GM10248 (cell line): ENCODE results near the gene S100A1.
"Not testable (repeated sequence)": the region's sequence is repeated elsewhere in the genome, so short reads cannot be mapped to it uniquely, and the experiment has no call there.

ENCODE experiments used
- CTCF ChIA-PET: fragments of 300-600 bp; sonication (Branson Sonifier 250); formaldehyde crosslinking; extraction: SDS; loops from one replicate; lab custom pipeline; 2021; ENCODE audit warnings: antibody characterized with exemption; lab: Yijun Ruan, JAX
- POLR2A ChIA-PET: fragments of 350-650 bp; sonication (Branson Sonifier 250); formaldehyde crosslinking; extraction: SDS; loops from one replicate; lab custom pipeline; 2020; ENCODE audit warnings: antibody characterized with exemption; lab: Yijun Ruan, JAX
- DNase-seq: peaks from one replicate; pipeline ENCODE4 v3.0.0; 2012; ENCODE audit errors: extremely low spot score
- TF ChIP-seq, protein P1 (sequence below): IDR thresholded peaks from 2 replicates; pipeline ENCODE4 v1.5.1; 2012; ENCODE audit warnings: mild to moderate bottlenecking, low read depth; ENCODE audit errors: extremely low read depth, missing control alignments, control extremely low read depth

The S100A1 gene

GRCh38 chr1:153638261-153638660 is 10.0 kb downstream of the S100A1 start:
- ChIA-PET POLR2A (interaction anchor here (0.7 to 1.5 kb wide), 3 partner anchors 10 to 338 kb away, joined by 3 to 6 read pairs (median 4); partner anchors contain the start of genes S100A1 and S100A13), CTCF (interaction anchor here (0.8 to 1.7 kb wide), 6 partner anchors 9 to 27 kb away, joined by 3 to 5 read pairs (median 4); no protein-coding TSS in a partner anchor)
- TF ChIP-seq, protein P1, sequence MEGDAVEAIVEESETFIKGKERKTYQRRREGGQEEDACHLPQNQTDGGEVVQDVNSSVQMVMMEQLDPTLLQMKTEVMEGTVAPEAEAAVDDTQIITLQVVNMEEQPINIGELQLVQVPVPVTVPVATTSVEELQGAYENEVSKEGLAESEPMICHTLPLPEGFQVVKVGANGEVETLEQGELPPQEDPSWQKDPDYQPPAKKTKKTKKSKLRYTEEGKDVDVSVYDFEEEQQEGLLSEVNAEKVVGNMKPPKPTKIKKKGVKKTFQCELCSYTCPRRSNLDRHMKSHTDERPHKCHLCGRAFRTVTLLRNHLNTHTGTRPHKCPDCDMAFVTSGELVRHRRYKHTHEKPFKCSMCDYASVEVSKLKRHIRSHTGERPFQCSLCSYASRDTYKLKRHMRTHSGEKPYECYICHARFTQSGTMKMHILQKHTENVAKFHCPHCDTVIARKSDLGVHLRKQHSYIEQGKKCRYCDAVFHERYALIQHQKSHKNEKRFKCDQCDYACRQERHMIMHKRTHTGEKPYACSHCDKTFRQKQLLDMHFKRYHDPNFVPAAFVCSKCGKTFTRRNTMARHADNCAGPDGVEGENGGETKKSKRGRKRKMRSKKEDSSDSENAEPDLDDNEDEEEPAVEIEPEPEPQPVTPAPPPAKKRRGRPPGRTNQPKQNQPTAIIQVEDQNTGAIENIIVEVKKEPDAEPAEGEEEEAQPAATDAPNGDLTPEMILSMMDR: no peak
- DNase-seq: no peak

- TF ChIP-seq, protein P1: no peak
- ChIA-PET POLR2A (interaction anchor here (0.5 to 1.5 kb wide), 3 partner anchors 12 to 254 kb away, joined by 4 to 6 read pairs (median 4); partner anchors contain the start of genes S100A1 and S100A13), CTCF (interaction anchor here (1.2 kb wide), 1 partner anchor 12 kb away, joined by 6 read pairs; the partner anchor contains the start of gene S100A13)
- no peak for DNase-seq
Measured at GRCh38 chr1:153639280-153639679, 11.0 kb downstream of the S100A1 start.

- POLR2A ChIA-PET: interaction anchor here (0.7 kb wide), 1 partner anchor 1220 kb away, joined by 3 read pairs; no protein-coding TSS in a partner anchor
- CTCF ChIA-PET: interaction anchor here (0.6 to 1.2 kb wide), 3 partner anchors 13 to 78 kb away, joined by 3 to 6 read pairs (median 3); partner anchors contain the start of gene S100A13
- DNase-seq: not testable (repeated sequence)
Measured at GRCh38 chr1:153640213-153640612, 12.0 kb downstream of the S100A1 start.

- ChIA-PET CTCF (no interaction called here), POLR2A (no interaction called here)
- TF ChIP-seq, protein P1: no peak
Measured at GRCh38 chr1:153640861-153641260, 12.6 kb downstream of the S100A1 start.

DNA sequence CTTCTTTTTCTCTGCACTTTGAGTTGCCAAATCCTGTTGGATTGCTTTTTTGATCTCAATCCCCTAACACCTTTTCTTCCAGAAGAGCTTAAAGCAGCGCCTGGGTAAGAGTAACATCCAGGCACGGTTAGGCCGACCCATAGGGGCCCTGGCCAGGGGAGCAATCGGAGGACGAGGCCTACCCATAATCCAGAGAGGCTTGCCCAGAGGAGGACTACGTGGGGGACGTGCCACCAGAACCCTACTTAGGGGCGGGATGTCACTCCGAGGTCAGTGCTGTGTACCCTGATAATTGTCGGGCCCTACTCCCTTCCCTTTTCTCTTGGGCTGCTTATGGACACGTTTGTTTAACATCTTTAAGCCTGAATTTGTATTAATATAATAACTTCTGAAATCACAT is 13.9 kb downstream of the S100A1 start:
- CTCF ChIA-PET: interaction anchor here (1.2 to 2.9 kb wide), 2 partner anchors 14 to 70 kb away, joined by 3 to 7 read pairs; partner anchors contain the start of genes S100A1 and S100A13
- POLR2A ChIA-PET: no interaction called here
- no peak for DNase-seq
- TF ChIP-seq, protein P1: no peak

More at GRCh38 chr1:153640861-153641260, 12.6 kb downstream of the S100A1 start:
- DNase-seq: no peak

GRCh38 chr1:153643100-153643499 is 14.9 kb downstream of the S100A1 start:
- no peak for DNase-seq
- ChIA-PET CTCF (interaction anchor here (1.2 to 2.9 kb wide), 4 partner anchors 9 to 17 kb away, joined by 3 to 12 read pairs (median 8); partner anchors contain the start of genes CHTOP, S100A1 and S100A13), POLR2A (interaction anchor here (1.4 to 3.1 kb wide), 2 partner anchors 9 to 10 kb away, joined by 6 to 23 read pairs; partner anchors contain the start of gene CHTOP)
- TF ChIP-seq, protein P1: no peak

DNA sequence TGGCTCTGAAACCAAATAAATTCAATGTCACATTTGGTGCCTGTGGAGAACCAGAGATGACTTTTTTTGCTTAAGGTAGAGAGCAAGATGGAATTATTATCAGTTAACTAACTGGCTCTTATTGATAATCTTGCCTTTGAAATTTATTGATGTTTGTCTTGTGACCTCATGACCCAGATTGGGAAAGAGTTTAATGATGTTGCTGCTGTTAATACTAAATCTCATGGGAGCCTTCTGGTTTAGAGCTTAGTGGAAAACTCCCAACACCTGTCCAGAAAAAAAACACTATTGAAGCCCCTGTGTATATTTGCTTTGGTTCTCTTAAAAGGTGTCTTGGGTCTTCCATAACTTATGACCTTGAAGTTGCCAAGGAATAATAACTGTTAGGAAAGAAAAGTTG is 15.6 kb downstream of the S100A1 start:
- TF ChIP-seq, protein P1: no peak
- ChIA-PET CTCF (interaction anchor here (0.8 to 2.9 kb wide), 6 partner anchors 9 to 111 kb away, joined by 3 to 12 read pairs (median 6); partner anchors contain the start of genes CHTOP, S100A1 and S100A13), POLR2A (interaction anchor here (1.4 to 3.1 kb wide), 2 partner anchors 9 to 10 kb away, joined by 6 to 23 read pairs; partner anchors contain the start of gene CHTOP)
- DNase-seq: no peak
